Esophagus (tissue), 2 donors: ENCODE measurements around the gene KNSTRN. TPM values are rescaled to one million over a fixed set of nuclear protein-coding genes. Genes with fewer than 3 reads are reported as not detected.

Source experiments
- H3K27ac ChIP-seq, 2 donors: one replicate each; pipeline ENCODE4 v1.5.1; 2013; ENCODE audit warnings: low read depth in 2 of 2, mild to moderate bottlenecking in 2 of 2, inconsistent platforms in 1 of 2, low read length in 1 of 2, moderate library complexity in 1 of 2
- H3K27me3 ChIP-seq, 2 donors: one replicate each; pipeline ENCODE4 v1.6.1; 2013; ENCODE audit warnings: low read length in 2 of 2, control low read depth in 1 of 2, mild to moderate bottlenecking in 1 of 2; ENCODE audit not compliant: insufficient read depth in 2 of 2, control insufficient read depth in 1 of 2
- H3K36me3 ChIP-seq, 2 donors: one replicate each; pipeline ENCODE4 v1.6.1; 2013; ENCODE audit warnings: low read length in 1 of 2; ENCODE audit not compliant: control insufficient read depth in 2 of 2, insufficient read depth in 2 of 2
- H3K4me1 ChIP-seq, 2 donors: one replicate each; pipeline ENCODE4 v1.6.1; 2013; ENCODE audit warnings: low read length in 1 of 2; ENCODE audit not compliant: control insufficient read depth in 2 of 2, insufficient read depth in 2 of 2
- H3K4me3 ChIP-seq, 2 donors: one replicate each; pipeline ENCODE4 v1.5.1; 2013; ENCODE audit warnings: low read length in 2 of 2, mild to moderate bottlenecking in 2 of 2, low read depth in 1 of 2, moderate library complexity in 1 of 2
- H3K9me3 ChIP-seq, 2 donors: one replicate each; pipeline ENCODE4 v1.6.1; 2013; ENCODE audit warnings: mild to moderate bottlenecking in 2 of 2, low read depth in 1 of 2, low read length in 1 of 2, moderate library complexity in 1 of 2; ENCODE audit not compliant: control insufficient read depth in 2 of 2, insufficient read depth in 1 of 2
- WGBS, 2 donors: extraction: QIAGEN DNeasy Blood & Tissue Kit; methylation state at CpG; one replicate each; pipeline ENCODE4 v1.1.7; 2013; 5-methylcytosine and 5-hydroxymethylcytosine counted together
- polyA plus RNA-seq, 2 donors: library from polyadenylated mRNA; stranded (reverse); fragments of 200-250 nt; gene quantifications; one replicate each; pipeline ENCODE4 v1.2.3, GENCODE V29; 2013
- donor health status: healthy with polysubstance abuse.
- donor health status: Bipolar disorder and iron deficiency.

Gene KNSTRN
- polyA plus RNA-seq, 2 donors: 11.3 TPM

GRCh38 chr15:40392986-40393948 lies 10.7 kb downstream of the KNSTRN start:
- WGBS, 2 donors: 92 to 96% methylated on average over 4 of the region's 4 CpGs
- Histone ChIP-seq H3K36me3 (peaks cover 0 to 8% of the 10 kb centered on the region in 2 donors), H3K4me3 (no peak overlapping the region)

GRCh38 chr15:40397688-40398412 lies 15.3 kb downstream of the KNSTRN start:
- Histone ChIP-seq H3K4me1 (no peaks in the 10 kb centered on the region), H3K27ac (no peak overlapping the region)
- 87 to 89% methylated on average over 8 of the region's 8 CpGs for WGBS, 2 donors

More at GRCh38 chr15:40392986-40393948, 10.7 kb downstream of the KNSTRN start:
- Histone ChIP-seq H3K4me1 (no peaks in the 10 kb centered on the region), H3K27me3 (no peaks in the 10 kb centered on the region), H3K27ac (no peak overlapping the region), H3K9me3 (no peaks in the 10 kb centered on the region)

DNA sequence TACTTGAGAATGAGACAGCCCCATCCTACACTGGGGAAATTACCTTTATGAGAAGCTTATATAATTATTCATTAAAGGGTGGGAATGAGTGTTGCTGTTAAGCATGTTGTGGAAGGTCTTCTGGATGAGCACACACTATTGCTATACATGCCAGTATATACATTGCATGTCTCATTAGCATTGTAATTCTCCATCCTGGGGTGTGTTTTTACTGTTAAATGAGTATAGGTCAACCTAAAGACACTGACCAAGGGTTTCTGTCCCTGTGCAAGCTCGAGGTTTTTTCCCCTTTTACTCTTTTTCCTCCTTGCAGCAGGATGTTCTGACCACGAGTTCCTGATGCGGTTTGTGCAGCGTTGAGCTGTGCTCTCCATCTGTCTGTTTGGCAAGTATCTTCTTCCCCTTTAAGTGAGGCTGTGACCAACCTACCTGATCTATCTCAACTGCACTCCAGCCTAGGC lies 15.9 kb downstream of the KNSTRN start:
- Histone ChIP-seq H3K4me1 (no peaks in the 10 kb centered on the region), H3K4me3 (no peak overlapping the region), H3K27ac (no peak overlapping the region), H3K9me3 (no peaks in the 10 kb centered on the region), H3K36me3 (peaks cover 0 to 2% of the 10 kb centered on the region in 2 donors), H3K27me3 (no peaks in the 10 kb centered on the region)
- WGBS, 2 donors: 57 to 66% methylated on average over 4 of the region's 4 CpGs

More at GRCh38 chr15:40397688-40398412, 15.3 kb downstream of the KNSTRN start:
- no peaks in the 10 kb centered on the region for H3K9me3 ChIP-seq
- no peaks in the 10 kb centered on the region for H3K27me3 ChIP-seq
- H3K36me3 ChIP-seq: peaks cover 0 to 2% of the 10 kb centered on the region in 2 donors
- no peak overlapping the region for H3K4me3 ChIP-seq

DNA sequence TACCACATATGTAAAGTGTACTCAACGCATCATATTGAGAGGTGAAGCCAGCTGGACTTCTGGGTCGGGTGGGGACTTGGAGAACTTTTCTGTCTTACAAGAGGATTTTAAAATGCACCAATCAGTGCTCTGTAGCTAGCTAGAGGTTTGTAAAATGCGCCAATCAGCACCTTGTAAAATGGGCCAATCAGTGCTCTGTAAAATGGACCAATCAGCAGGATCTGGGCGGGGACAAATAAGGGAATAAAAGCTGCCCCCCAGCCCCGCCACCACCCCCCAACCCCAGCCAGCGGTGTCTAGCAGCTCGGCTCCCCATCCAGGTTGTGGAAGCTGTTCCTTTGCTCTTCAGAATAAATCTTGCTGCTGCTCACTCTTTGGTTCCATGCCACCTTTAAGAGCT lies 16.8 kb downstream of the KNSTRN start:
- WGBS, 2 donors: 80 to 83% methylated on average over 7 of the region's 7 CpGs
- H3K27ac ChIP-seq: no peak overlapping the region

GRCh38 chr15:40405501-40406381 lies 23.2 kb downstream of the KNSTRN start, which contains the start of gene IVD:
IVD (plus strand) TSS chr15:40405795; CDS start chr15:40405828, 33 bp downstream.
- Histone ChIP-seq H3K4me1 (no peaks in the 10 kb centered on the region), H3K4me3 (peak within 1 kb of the TSS; percentile 49 to 77), H3K9me3 (no peaks in the 10 kb centered on the region), H3K27me3 (no peaks in the 10 kb centered on the region), H3K27ac (peak within 1 kb of the TSS; percentile 26 to 50), H3K36me3 (peaks cover 3 to 4% of the 10 kb centered on the region in 2 donors)
- WGBS, 2 donors: 1 to 3% methylated on average over 53 to 54 of the region's 54 CpGs

More for the DNA sequence above, 16.8 kb downstream of the KNSTRN start:
- Histone ChIP-seq H3K36me3 (no peaks in the 10 kb centered on the region), H3K27me3 (no peaks in the 10 kb centered on the region), H3K4me3 (no peak overlapping the region), H3K4me1 (no peaks in the 10 kb centered on the region), H3K9me3 (no peaks in the 10 kb centered on the region)

DNA sequence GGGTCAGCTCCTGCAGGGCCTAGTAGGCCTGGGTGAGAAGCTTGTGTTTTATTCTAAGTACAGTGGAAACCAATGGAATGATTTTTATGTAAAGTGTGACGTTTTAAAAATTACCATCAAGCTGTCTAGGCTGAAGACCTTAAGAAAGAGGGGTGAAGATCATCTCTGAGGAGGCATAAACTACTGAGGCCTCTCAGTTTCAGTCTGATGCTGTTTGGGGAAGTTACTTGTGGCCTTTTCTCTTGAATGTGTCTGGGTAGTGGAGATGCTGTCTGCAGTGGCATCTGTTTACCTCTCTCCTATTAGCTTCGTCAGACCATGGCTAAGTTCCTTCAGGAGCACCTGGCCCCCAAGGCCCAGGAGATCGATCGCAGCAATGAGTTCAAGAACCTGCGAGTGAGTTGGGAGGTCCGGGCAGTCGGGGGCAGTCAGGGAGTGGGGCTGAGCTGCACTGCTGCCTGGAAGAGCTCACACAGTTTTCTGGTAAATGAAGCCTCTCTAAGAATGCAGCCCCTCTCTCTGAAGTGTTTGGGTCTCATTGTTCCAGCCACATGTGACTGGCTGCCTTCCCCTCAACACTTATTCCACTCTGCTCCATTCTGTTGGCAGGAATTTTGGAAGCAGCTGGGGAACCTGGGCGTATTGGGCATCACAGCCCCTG lies 24.9 kb downstream of the KNSTRN start:
- H3K27ac ChIP-seq: no peak overlapping the region
- H3K9me3 ChIP-seq: no peaks in the 10 kb centered on the region
- no peaks in the 10 kb centered on the region for H3K27me3 ChIP-seq
- 79 to 82% methylated on average over 8 of the region's 8 CpGs for WGBS, 2 donors
- H3K4me3 ChIP-seq: no peak overlapping the region
- peaks cover 7 to 12% of the 10 kb centered on the region in 2 donors for H3K36me3 ChIP-seq
- no peaks in the 10 kb centered on the region for H3K4me1 ChIP-seq

DNA sequence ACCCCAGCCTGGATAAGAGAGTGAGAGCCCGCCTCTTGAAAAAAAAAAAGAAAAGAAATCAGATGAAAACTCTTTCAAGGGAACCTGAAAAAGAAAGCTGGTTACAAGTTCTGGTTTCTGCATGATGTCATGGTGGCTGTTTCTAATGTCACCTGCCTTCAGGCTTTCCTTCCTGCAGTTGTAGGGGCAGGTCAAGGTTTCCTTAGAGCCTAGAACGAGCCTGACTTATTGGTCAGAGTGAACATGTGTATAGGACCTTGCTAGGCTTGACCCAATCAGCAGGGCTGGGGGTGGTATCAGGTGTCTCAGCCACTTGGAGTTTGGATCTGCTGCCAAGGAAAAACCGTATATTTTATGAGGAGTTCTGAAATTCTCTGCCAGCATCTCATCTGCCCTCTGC lies 26.8 kb downstream of the KNSTRN start:
- Histone ChIP-seq H3K27ac (no peak overlapping the region), H3K27me3 (no peaks in the 10 kb centered on the region), H3K9me3 (no peaks in the 10 kb centered on the region), H3K36me3 (peaks cover 8 to 18% of the 10 kb centered on the region in 2 donors), H3K4me3 (no peak overlapping the region), H3K4me1 (no peaks in the 10 kb centered on the region)
- 72 to 73% methylated on average over 3 of the region's 3 CpGs for WGBS, 2 donors

DNA sequence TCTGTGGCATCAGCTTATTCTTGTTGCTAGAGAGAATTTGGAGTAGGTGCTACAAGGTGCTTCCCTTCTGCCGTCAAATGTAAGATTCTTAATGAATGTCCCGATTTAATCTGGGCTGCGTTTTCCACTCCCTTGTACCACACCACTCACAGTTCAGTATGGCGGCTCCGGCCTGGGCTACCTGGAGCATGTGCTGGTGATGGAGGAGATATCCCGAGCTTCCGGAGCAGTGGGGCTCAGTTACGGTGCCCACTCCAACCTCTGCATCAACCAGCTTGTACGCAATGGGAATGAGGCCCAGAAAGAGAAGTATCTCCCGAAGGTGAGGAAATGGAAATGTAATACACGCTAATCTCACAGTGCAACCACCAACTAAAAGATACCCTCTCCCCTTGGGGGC lies 28.0 kb downstream of the KNSTRN start:
- Histone ChIP-seq H3K36me3 (peaks cover 9 to 26% of the 10 kb centered on the region in 2 donors), H3K27me3 (no peaks in the 10 kb centered on the region), H3K27ac (no peak overlapping the region), H3K9me3 (no peaks in the 10 kb centered on the region), H3K4me3 (no peak overlapping the region), H3K4me1 (no peaks in the 10 kb centered on the region)
- 94 to 95% methylated on average over 11 of the region's 11 CpGs for WGBS, 2 donors
